CD4-positive, alpha-beta T cell (primary cell): Measurements from ENCODE around the gene ERGIC3. TPM values are rescaled to one million over a fixed set of nuclear protein-coding genes. Genes with fewer than 3 reads are reported as not detected.

Experiments
- ATAC-seq: fragments of 200-7000 bp; cut with Tn5 transposase; one replicate; pipeline ENCODE4 v1.10.0; 2022; ENCODE audit warnings: mild to moderate bottlenecking; ENCODE audit not compliant: poor library complexity
- CTCF ChIA-PET: fragments of 350-600 bp; sonication (Branson Sonifier 250); formaldehyde crosslinking; loops from one replicate; lab custom pipeline; 2021; ENCODE audit warnings: antibody characterized with exemption, inconsistent platforms; lab: Charles Lee
- POLR2A ChIA-PET: fragments of 350-600 bp; sonication (Branson Sonifier 250); formaldehyde crosslinking; loops from one replicate; lab custom pipeline; 2021; ENCODE audit warnings: antibody characterized with exemption, inconsistent platforms; lab: Charles Lee
- DNase-seq, 14 experiments: peaks; one replicate each; pipeline ENCODE4 v3.0.0-alpha.2; 2013 to 2020; ENCODE audit warnings: mixed read lengths in 2 of 14
- H3K27ac ChIP-seq, 2 donors: one replicate each; pipeline versions ENCODE4 v1.5.1 to v1.7.0; 2013; ENCODE audit warnings: low read length in 2 of 2, low read depth in 1 of 2, mild to moderate bottlenecking in 1 of 2
- H3K27me3 ChIP-seq, 2 experiments: 1 replicate in 1 of 2; 2 replicates in 1 of 2; pipeline versions ENCODE4 v1.6.1 to v1.7.0; 2013; ENCODE audit warnings: low read length in 2 of 2, control low read depth in 1 of 2, mild to moderate bottlenecking in 1 of 2, moderate library complexity in 1 of 2; ENCODE audit not compliant: insufficient read depth in 2 of 2, control insufficient read depth in 1 of 2
- H3K36me3 ChIP-seq: one replicate; pipeline ENCODE4 v1.6.1; 2013; ENCODE audit warnings: low read length, control low read depth; ENCODE audit not compliant: insufficient read depth
- H3K4me1 ChIP-seq: one replicate; pipeline ENCODE4 v1.6.1; 2013; ENCODE audit warnings: low read length, control low read depth; ENCODE audit not compliant: insufficient read depth
- H3K4me3 ChIP-seq: one replicate; pipeline ENCODE4 v1.5.1; 2013; ENCODE audit warnings: mild to moderate bottlenecking, low read length, moderate library complexity
- H3K9me3 ChIP-seq, 2 experiments: 1 replicate in 1 of 2; 2 replicates in 1 of 2; pipeline versions ENCODE4 v1.6.1 to v1.7.0; 2013; ENCODE audit warnings: low read length in 2 of 2, mild to moderate bottlenecking in 2 of 2, control low read depth in 1 of 2, moderate library complexity in 1 of 2; ENCODE audit not compliant: control insufficient read depth in 1 of 2, insufficient read depth in 1 of 2
- H3K27ac Mint-ChIP-seq: one replicate; pipeline ENCODE4 v1.8.0; 2020; ENCODE audit warnings: mixed read lengths
- H3K27me3 Mint-ChIP-seq: one replicate; pipeline ENCODE4 v1.8.0; 2021; ENCODE audit warnings: mixed read lengths
- H3K36me3 Mint-ChIP-seq: one replicate; pipeline ENCODE4 v1.8.0; 2021; ENCODE audit warnings: low read depth, mixed read lengths
- H3K4me1 Mint-ChIP-seq: one replicate; pipeline ENCODE4 v1.8.0; 2021; ENCODE audit warnings: low read depth, mixed read lengths
- H3K4me3 Mint-ChIP-seq: one replicate; pipeline ENCODE4 v1.8.0; 2020; ENCODE audit warnings: mild to moderate bottlenecking, mixed read lengths
- H3K9me3 Mint-ChIP-seq: one replicate; pipeline ENCODE4 v1.8.0; 2020; ENCODE audit warnings: mixed read lengths
- CTCF ChIP-seq: fragments of 200-600 bp; IDR thresholded peaks from one replicate; pipeline ENCODE4 v1.8.0; 2022; ENCODE audit warnings: antibody characterized with exemption, mild to moderate bottlenecking
- intact Hi-C, 2 experiments: fragments of 100-400 bp; cut with DNase I in 1 of 2; cut with micrococcal nuclease in 1 of 2; formaldehyde crosslinking; loops; one replicate each; pipeline versions ENCODE4 v1.15.1 to v1.9.0; 2023 to 2025; cut with DNase I, micrococcal nuclease
- total RNA-seq, 174 experiments: library from RNA in 2 of 174; stranded (reverse) in 2 of 174; gene quantifications; one replicate each; pipeline ENCODE4 v1.2.3 and lab custom pipeline; 2021 to 2026

The ERGIC3 gene
- total RNA-seq, 2 experiments from 2014 or later: 144 to 146 TPM

GRCh38 chr20:35579196-35579595, 37.3 kb downstream of the ERGIC3 start:
- H3K4me1 ChIP-seq: no peaks in the 10 kb centered on the region
- no peak overlapping the region for H3K27ac ChIP-seq
- CTCF ChIA-PET: no interaction called here
- no peak overlapping the region for H3K4me3 ChIP-seq
- POLR2A ChIA-PET: no interaction called here
- no peak for TF ChIP-seq CTCF
- Mint-ChIP-seq H3K4me1 (no peaks in the 10 kb centered on the region), H3K9me3 (no peaks in the 10 kb centered on the region), H3K36me3 (no peaks in the 10 kb centered on the region), H3K27me3 (no peaks in the 10 kb centered on the region), H3K27ac (no peak overlapping the region), H3K4me3 (no peak overlapping the region)
- DNase-seq: no peak
- H3K27me3 ChIP-seq: peaks cover 0 to 4% of the 10 kb centered on the region in 2 experiments
- peaks cover 7 to 15% of the 10 kb centered on the region in 2 experiments for H3K9me3 ChIP-seq
- intact Hi-C loops: no loop called here
- no peaks in the 10 kb centered on the region for H3K36me3 ChIP-seq
- no peak for ATAC-seq

- CTCF ChIA-PET: no interaction called here
- POLR2A ChIA-PET: no interaction called here
Measured at GRCh38 chr20:35582131-35582530, 40.3 kb downstream of the ERGIC3 start.

GRCh38 chr20:35582741-35583404, 41.0 kb downstream of the ERGIC3 start:
- Histone ChIP-seq H3K36me3 (no peaks in the 10 kb centered on the region), H3K4me3 (no peak overlapping the region), H3K27me3 (peaks cover 0 to 4% of the 10 kb centered on the region in 2 experiments), H3K9me3 (peaks cover 7 to 15% of the 10 kb centered on the region in 2 experiments), H3K27ac (no peak overlapping the region), H3K4me1 (no peaks in the 10 kb centered on the region)
- H3K4me1 Mint-ChIP-seq: no peaks in the 10 kb centered on the region
- POLR2A ChIA-PET: no interaction called here
- TF ChIP-seq CTCF: no peak
- H3K4me3 Mint-ChIP-seq: no peak overlapping the region
- H3K27me3 Mint-ChIP-seq: no peaks in the 10 kb centered on the region
- H3K36me3 Mint-ChIP-seq: no peaks in the 10 kb centered on the region
- intact Hi-C loops: no loop called here
- ATAC-seq (no peak), DNase-seq (no peak)
- CTCF ChIA-PET: no interaction called here
- H3K9me3 Mint-ChIP-seq: no peaks in the 10 kb centered on the region
- no peak overlapping the region for H3K27ac Mint-ChIP-seq

More at GRCh38 chr20:35582131-35582530, 40.3 kb downstream of the ERGIC3 start:
- Histone ChIP-seq H3K4me1 (no peaks in the 10 kb centered on the region), H3K4me3 (no peak overlapping the region), H3K27me3 (peaks cover 0 to 4% of the 10 kb centered on the region in 2 experiments), H3K9me3 (peaks cover 7 to 15% of the 10 kb centered on the region in 2 experiments), H3K27ac (no peak overlapping the region), H3K36me3 (no peaks in the 10 kb centered on the region)
- Mint-ChIP-seq H3K4me1 (no peaks in the 10 kb centered on the region), H3K36me3 (no peaks in the 10 kb centered on the region), H3K9me3 (no peaks in the 10 kb centered on the region), H3K27ac (no peak overlapping the region), H3K27me3 (no peaks in the 10 kb centered on the region), H3K4me3 (no peak overlapping the region)
- no peak for DNase-seq
- intact Hi-C loops: no loop called here
- no peak for TF ChIP-seq CTCF
- ATAC-seq: no peak
